ENCODE data around the gene ECE2.

DNA sequence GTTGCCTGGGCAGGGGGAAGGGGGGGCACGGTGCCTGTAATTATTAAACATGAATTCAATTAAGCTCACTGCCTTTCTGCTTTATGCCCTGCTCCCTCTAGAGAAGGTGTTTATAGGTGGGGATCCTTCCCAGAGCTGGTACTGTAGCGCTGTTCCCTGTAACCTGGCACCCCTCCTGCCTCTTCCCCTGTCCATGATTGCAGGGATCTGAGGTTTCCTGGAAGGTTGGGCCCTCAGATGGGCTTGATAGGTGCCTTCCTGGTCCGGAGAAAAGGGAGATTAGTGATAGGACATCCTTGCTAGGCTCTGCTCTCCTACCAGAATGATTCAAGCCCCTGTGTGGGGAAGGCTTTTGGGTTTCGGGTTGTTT lies 59.5 kb downstream of the ECE2 start:
- TF ChIP-seq, protein P1, sequence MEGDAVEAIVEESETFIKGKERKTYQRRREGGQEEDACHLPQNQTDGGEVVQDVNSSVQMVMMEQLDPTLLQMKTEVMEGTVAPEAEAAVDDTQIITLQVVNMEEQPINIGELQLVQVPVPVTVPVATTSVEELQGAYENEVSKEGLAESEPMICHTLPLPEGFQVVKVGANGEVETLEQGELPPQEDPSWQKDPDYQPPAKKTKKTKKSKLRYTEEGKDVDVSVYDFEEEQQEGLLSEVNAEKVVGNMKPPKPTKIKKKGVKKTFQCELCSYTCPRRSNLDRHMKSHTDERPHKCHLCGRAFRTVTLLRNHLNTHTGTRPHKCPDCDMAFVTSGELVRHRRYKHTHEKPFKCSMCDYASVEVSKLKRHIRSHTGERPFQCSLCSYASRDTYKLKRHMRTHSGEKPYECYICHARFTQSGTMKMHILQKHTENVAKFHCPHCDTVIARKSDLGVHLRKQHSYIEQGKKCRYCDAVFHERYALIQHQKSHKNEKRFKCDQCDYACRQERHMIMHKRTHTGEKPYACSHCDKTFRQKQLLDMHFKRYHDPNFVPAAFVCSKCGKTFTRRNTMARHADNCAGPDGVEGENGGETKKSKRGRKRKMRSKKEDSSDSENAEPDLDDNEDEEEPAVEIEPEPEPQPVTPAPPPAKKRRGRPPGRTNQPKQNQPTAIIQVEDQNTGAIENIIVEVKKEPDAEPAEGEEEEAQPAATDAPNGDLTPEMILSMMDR (IDR thresholded peaks at IDR 0.05) = no peak
- TF ChIP-seq POLR2A (IDR thresholded peaks at IDR 0.05) = no peak
- TF ChIP-seq POLR2AphosphoS5 (IDR thresholded peaks at IDR 0.05) = no peak

Measured in breast epithelium (tissue), 3 donors.